GM18526 (cell line): ENCODE measurements around the gene EIF4G3.

Experiments
- POLR2A ChIP-seq: IDR thresholded peaks from 3 replicates; pipeline ENCODE4 v1.6.1; 2011; ENCODE audit not compliant: insufficient read length; ENCODE audit errors: extremely low read depth

Gene EIF4G3

GRCh38 chr1:20999525-21000244, 177.0 kb downstream of the EIF4G3 start:
- TF ChIP-seq POLR2A, result no peak

DNA sequence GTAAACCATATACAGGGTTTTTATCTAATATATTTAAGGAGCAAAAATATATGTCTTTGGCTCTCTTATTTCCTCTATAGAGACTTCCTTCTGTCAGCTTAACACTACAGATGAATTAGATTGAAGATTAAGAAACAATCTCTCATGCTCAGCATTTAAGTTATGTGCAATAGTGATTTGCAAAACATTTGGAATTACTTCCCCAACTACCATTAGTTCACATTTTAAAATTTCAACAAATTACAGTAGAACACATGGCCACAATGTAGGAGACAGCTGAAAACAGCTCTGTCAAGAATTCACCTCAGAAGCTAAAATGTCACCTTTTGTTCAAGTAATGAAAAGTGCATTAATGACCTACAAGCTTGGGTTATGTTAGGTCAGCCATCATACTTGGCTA, 177.9 kb downstream of the EIF4G3 start:
- no peak for TF ChIP-seq POLR2A

DNA sequence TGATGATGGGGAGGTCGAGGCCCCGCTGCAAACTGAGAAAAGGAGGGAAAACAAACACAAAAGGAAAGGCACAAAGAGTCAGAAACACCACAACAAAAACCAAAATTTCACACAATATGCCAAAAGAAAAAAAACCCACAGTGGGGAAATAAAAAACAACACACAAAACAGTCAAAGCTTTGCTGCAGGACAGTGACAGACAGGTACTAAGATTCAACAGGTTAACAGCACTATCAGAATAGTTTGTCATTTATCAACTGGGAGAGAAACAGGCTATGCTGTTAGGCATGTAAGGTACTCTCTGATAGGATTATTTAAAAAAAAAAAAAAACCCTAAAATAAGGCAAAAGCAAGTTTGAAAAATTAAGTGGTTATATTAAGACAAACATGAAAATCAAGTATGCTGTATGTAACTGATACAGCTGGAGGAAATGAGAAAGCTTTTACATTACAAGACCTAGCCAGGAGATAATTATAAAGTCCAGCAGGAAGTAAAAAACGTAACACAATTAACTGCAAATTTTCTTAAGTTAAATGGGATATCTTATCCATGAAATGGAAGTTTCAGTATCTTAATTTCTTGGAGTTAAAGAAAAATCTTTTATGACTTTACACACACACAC, 179.0 kb downstream of the EIF4G3 start:
- no peak for TF ChIP-seq POLR2A

DNA sequence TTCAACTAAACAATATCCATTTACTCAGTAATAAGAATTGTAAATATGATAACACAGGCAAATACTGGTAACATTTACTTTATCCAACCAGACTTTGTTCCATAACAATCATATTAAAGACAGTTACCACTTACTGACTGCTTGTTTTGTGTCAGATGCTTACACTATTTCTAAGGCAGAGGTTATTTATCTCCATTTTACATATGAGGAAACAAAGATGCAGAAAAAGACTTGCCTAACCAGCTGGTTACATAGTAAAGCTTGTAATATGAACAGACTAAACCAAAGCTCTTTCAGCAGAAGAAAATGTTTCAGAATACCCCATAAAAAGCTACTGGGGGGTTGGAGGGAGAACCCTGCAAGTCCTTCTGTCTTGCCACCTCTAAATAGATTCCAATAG, 180.1 kb downstream of the EIF4G3 start:
- no peak for TF ChIP-seq POLR2A

DNA sequence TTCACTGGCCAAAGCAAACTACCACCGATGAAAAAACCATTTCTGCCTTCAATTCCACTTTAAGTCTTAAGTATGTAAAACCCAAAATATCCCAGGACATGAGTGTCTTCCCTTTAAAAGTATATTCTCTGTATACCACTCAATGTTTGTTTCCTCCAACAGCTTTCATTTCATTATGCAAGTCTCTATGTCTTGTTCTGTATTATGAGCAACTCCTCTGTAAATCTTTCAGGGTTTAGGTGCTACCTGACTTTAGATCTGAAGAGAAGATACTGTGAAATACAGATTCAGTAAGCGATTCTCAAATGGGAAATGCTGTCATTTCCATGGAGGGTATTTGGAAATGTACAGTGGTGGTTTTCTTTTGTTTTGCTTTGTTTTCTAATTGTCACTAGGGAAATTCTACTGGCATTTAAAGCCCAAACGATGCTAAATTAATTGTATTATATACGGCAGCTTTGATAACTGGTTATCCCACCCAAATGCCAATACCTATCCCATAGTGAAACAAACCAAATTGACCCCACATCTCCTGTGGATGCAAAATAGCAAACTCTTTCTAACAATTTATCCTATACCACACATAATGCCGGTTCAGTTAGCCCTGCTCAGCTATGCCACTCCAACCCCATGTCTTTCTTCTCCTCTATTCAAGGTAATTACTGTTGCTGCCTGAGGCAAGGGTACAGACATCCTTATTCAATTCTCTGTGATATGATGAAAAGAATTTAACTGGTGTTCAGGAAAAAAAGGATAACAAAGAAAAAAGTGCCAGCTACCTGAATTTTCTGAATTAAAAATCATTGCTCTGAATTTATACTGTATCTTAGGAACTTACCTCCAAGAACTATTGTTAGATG, 182.8 kb downstream of the EIF4G3 start:
- TF ChIP-seq POLR2A, result no peak

- TF ChIP-seq POLR2A, result no peak
These were observed 184.2 kb downstream of the EIF4G3 start for GRCh38 chr1:20992322-20993056.

- TF ChIP-seq POLR2A, result no peak
These were observed 187.8 kb downstream of the EIF4G3 start for GRCh38 chr1:20988943-20989342.

- no peak for TF ChIP-seq POLR2A
These were observed 188.6 kb downstream of the EIF4G3 start for GRCh38 chr1:20987831-20988825.

GRCh38 chr1:20983297-20983889, 193.3 kb downstream of the EIF4G3 start:
- TF ChIP-seq POLR2A, result no peak

DNA sequence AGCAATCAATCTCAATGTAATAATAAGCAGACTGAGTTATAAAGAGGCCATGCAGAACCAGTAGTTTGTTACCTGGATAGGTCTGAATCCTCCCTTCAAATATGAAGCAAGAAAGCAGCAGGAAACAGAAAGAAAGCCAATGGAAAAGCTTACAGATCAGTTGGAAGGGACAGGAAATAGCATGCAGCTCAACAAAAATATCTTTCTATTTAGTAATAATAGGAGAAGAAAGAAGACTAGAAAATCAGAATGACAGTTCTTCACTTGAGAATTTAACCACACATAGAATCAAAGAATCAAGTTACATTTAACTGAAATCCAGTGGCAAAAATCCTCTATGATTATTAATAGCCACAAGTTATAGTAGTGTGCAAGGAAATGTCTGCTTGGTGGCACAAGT, 194.4 kb downstream of the EIF4G3 start:
- TF ChIP-seq POLR2A, result no peak

GRCh38 chr1:20981915-20982314, 194.8 kb downstream of the EIF4G3 start:
- TF ChIP-seq POLR2A, result no peak

DNA sequence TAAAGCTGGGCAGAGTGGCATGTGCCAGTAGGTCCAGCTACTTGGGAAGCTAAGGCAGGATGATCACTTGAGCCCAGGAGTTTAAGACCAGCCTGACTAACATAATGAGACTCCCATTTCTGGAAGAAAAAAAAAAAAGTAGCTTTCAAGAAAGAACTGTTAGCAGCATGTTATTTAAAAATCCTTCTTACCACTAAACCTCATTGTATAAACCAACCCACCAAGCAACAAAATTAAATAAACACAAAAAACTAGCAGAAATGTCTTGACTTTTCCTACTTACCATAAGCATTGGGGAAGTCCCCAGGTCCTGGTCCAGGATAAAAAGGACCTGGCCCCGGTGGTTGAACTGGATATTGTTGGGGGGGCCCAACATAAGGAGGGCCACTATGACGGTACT, 196.6 kb downstream of the EIF4G3 start:
- no peak for TF ChIP-seq POLR2A

- no peak for TF ChIP-seq POLR2A
These were observed 198.3 kb downstream of the EIF4G3 start for GRCh38 chr1:20978413-20978812.

GRCh38 chr1:20975668-20976067, 201.0 kb downstream of the EIF4G3 start:
- TF ChIP-seq POLR2A, result no peak

- TF ChIP-seq POLR2A, result no peak
These were observed 201.7 kb downstream of the EIF4G3 start for GRCh38 chr1:20974951-20975350.
